ENCODE data around the gene SLC22A31. TPM values are rescaled to one million over a fixed set of nuclear protein-coding genes. Genes with fewer than 3 reads are reported as not detected.

Gene SLC22A31
- total and polyA plus RNA-seq, 9 donors, result 0.94 to 7.8 (median 2.7) TPM; not detected in 2

- no peak for TF ChIP-seq POLR2A (IDR thresholded peaks at IDR 0.05)
- no peak for TF ChIP-seq CTCF (IDR thresholded peaks at IDR 0.05)
- TF ChIP-seq EP300 (IDR thresholded peaks at IDR 0.05), result no peak
- DNase-seq, result no peak
- no peaks in the 10 kb centered on the region for H3K36me3 ChIP-seq
- 94 to 95% (median 95%) methylated on average over 8 of the region's 8 CpGs for WGBS, 3 donors
- peaks cover 0 to 3% of the 10 kb centered on the region in 2 donors for H3K9me3 ChIP-seq
- H3K27ac ChIP-seq, result no peak overlapping the region
- H3K4me1 ChIP-seq (ENCODE audit: insufficient read depth), result peaks cover 7% of the 10 kb centered on the region
- H3K27me3 ChIP-seq, result no peaks in the 10 kb centered on the region
- no peak overlapping the region for H3K4me3 ChIP-seq
- intact Hi-C loops (cut with DNase I), result no loop called here
Measured at GRCh38 chr16:89150981-89151380, 49.4 kb downstream of the SLC22A31 start.

GRCh38 chr16:89150090-89150835 lies 50.1 kb downstream of the SLC22A31 start:
- H3K4me3 ChIP-seq, result no peak overlapping the region
- 94 to 98% (median 96%) methylated on average over 18 of the region's 18 CpGs for WGBS, 3 donors
- H3K9me3 ChIP-seq, result peaks cover 0 to 3% of the 10 kb centered on the region in 2 donors
- H3K4me1 ChIP-seq (ENCODE audit: insufficient read depth), result peaks cover 2% of the 10 kb centered on the region
- DNase-seq, result peak in 2 of 5 donors; percentile 10 to 19
- intact Hi-C loops (cut with DNase I), result no loop called here
- no peak overlapping the region for H3K27ac ChIP-seq
- TF ChIP-seq POLR2A (IDR thresholded peaks at IDR 0.05) (no peak), CTCF (IDR thresholded peaks at IDR 0.05) (no peak), EP300 (IDR thresholded peaks at IDR 0.05) (no peak)
- no peaks in the 10 kb centered on the region for H3K36me3 ChIP-seq
- no peaks in the 10 kb centered on the region for H3K27me3 ChIP-seq

- H3K27ac ChIP-seq, result no peak overlapping the region
- no peak overlapping the region for H3K4me3 ChIP-seq
- H3K9me3 ChIP-seq, result peaks cover 0 to 3% of the 10 kb centered on the region in 2 donors
- no peak for TF ChIP-seq POLR2A (IDR thresholded peaks at IDR 0.05)
- TF ChIP-seq CTCF (IDR thresholded peaks at IDR 0.05), result no peak
- no peak for TF ChIP-seq EP300 (IDR thresholded peaks at IDR 0.05)
- 95 to 98% (median 96%) methylated on average over 9 of the region's 9 CpGs for WGBS, 3 donors
- DNase-seq, result peak in 1 of 5 donors; percentile 24
- H3K36me3 ChIP-seq, result no peaks in the 10 kb centered on the region
- no peaks in the 10 kb centered on the region for H3K27me3 ChIP-seq
- no peaks in the 10 kb centered on the region for H3K4me1 ChIP-seq (ENCODE audit: insufficient read depth)
- intact Hi-C loops (cut with DNase I), result no loop called here
Measured at GRCh38 chr16:89149386-89149785, 51.0 kb downstream of the SLC22A31 start.

GRCh38 chr16:89147085-89147817 lies 53.1 kb downstream of the SLC22A31 start:
- intact Hi-C loops (cut with DNase I), result no loop called here
- no peak for TF ChIP-seq CTCF (IDR thresholded peaks at IDR 0.05)
- TF ChIP-seq POLR2A (IDR thresholded peaks at IDR 0.05), result no peak
- TF ChIP-seq EP300 (IDR thresholded peaks at IDR 0.05), result no peak
- peak in 2 of 5 donors; percentile 13 to 22 for DNase-seq
- Histone ChIP-seq H3K36me3 (no peaks in the 10 kb centered on the region), H3K4me1 (ENCODE audit: insufficient read depth) (no peaks in the 10 kb centered on the region), H3K4me3 (no peak overlapping the region), H3K27me3 (no peaks in the 10 kb centered on the region), H3K9me3 (peaks cover 0 to 3% of the 10 kb centered on the region in 2 donors), H3K27ac (no peak overlapping the region)
- 81 to 85% (median 85%) methylated on average over 9 to 10 of the region's 11 CpGs for WGBS, 3 donors

Measured in ovary (tissue), 9 donors.